HG03175 (cell line): ENCODE measurements around the gene ATXN2L.

Source experiments
- ATAC-seq: cut with Tn5 transposase; IDR thresholded peaks from one replicate; pipeline ENCODE4 v1.9.1; 2021; ENCODE audit warnings: mild to moderate bottlenecking, moderate library complexity; ENCODE audit not compliant: unreplicated experiment

ATXN2L gene

DNA sequence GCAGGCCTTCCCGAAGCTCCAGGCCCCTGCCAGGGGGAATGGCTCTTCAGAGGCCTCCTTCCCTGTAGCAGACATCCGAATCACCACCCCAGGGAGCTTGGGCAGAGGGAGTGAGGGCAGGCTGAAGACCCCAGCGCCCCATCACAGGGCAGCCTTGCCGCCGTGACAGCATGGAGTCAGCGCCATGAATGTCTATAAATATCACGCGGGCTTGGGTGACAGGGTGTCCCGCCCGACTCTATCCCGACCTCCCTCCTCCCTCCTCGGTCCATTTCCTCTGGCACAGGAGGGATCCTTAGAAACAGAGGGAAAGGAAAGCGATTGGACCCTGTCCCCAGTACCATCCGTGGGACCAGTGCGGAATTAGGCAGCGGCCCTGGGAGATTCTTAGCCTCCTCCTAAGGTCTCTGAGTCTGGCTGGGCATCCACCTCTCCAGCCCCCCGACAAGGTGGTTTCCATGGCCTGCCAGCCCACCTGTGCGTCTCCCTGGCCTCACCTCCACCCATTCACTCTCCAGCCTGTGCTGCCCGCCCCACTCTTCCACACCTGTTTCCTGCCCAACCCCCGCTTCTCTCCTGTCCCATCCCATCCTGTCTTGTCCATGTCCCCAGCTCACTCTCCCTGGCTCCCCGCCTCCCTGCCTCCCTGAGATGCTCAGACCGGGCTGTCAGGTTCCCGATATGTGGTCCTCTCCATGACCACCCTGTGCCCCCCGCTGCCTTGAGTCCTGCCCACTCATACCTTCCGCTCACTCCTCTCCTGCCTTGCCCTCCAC, 60.6 kb downstream of the ATXN2L start:
- ATAC-seq = no peak

DNA sequence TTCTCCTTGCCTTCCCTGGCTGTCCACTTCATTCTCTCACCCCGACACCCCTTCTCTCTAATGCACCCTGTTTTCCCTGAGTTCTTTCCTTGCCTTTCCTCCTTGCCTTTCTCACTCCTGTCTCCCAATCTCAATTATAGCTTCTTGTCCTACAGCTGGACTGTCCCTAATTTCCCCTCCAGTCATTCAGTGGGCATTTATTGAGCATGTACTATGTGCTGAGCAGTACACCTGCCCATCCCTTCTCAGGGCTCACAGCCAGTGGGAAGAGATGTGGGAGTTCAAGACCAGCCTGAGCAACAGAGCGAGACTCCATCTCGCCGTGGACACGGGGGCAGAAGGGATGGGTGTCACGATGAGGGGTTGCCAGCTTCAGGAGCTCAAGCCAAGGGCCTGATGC, 61.2 kb downstream of the ATXN2L start:
- no peak for ATAC-seq
